ENCODE measurements around the gene CLUH.

The CLUH gene

DNA sequence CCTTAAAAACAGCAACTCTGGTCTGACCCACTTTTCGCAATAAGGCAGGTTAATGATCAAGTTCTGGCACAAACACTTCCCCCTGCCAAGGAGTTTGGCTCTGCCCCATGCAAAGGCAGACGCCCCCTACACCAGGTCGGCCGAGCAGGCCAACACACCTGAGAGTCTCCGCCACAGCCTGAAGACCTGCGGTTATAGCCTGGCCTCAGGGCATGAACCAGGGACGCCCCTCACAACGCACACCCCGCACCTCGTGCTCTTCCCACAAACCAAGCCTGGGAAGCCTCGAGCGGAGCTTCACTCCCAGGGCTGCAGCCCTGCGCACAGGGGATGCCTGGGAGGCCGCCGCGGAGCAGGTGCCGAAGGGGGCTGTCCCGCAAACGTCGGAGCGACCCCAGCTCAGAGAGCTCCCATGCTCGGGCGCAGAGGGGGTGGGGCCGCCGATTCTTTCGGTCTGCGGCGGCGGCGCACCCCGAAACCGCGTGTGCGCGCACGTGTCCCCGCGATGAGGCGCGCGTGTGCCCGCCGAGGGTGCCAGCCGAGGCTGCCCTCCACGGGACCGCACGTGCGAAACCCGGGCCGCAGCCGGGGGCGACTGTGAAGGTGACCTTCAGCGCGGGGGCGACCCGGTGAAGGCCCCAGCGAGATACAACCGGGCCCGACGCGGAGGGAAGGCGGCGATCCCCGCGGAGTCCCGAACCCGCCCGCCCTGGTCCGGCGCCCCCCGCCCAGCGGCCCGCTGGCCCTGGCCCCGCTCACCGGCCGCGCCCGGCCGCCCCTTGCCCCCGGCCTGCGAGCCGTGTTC is 559 bp downstream of the CLUH start (continued):
- TF ChIP-seq ZBTB17 (tag by site-specific recombination; IDR thresholded peaks at IDR 0.05), result peak; percentile 50; the same call in 1 of the 2 replicates
- TF ChIP-seq ZNF701 (tag by site-specific recombination; IDR thresholded peaks at IDR 0.05), result no peak
- TF ChIP-seq YY1 (tag by site-specific recombination; IDR thresholded peaks at IDR 0.05), result no peak
- TF ChIP-seq, protein P1, sequence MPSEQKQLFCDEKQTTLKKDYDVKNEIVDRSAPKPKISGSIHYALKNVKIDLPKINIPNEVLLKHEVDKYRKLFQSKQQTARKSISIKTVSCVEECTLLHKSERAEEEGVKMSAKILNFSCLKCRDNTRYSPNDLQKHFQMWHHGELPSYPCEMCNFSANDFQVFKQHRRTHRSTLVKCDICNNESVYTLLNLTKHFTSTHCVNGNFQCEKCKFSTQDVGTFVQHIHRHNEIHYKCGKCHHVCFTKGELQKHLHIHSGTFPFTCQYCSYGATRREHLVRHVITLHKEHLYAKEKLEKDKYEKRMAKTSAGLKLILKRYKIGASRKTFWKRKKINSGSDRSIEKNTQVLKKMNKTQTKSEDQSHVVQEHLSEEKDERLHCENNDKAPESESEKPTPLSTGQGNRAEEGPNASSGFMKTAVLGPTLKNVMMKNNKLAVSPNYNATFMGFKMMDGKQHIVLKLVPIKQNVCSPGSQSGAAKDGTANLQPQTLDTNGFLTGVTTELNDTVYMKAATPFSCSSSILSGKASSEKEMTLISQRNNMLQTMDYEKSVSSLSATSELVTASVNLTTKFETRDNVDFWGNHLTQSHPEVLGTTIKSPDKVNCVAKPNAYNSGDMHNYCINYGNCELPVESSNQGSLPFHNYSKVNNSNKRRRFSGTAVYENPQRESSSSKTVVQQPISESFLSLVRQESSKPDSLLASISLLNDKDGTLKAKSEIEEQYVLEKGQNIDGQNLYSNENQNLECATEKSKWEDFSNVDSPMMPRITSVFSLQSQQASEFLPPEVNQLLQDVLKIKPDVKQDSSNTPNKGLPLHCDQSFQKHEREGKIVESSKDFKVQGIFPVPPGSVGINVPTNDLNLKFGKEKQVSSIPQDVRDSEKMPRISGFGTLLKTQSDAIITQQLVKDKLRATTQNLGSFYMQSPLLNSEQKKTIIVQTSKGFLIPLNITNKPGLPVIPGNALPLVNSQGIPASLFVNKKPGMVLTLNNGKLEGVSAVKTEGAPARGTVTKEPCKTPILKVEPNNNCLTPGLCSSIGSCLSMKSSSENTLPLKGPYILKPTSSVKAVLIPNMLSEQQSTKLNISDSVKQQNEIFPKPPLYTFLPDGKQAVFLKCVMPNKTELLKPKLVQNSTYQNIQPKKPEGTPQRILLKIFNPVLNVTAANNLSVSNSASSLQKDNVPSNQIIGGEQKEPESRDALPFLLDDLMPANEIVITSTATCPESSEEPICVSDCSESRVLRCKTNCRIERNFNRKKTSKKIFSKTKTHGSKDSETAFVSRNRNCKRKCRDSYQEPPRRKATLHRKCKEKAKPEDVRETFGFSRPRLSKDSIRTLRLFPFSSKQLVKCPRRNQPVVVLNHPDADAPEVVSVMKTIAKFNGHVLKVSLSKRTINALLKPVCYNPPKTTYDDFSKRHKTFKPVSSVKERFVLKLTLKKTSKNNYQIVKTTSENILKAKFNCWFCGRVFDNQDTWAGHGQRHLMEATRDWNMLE (tag by site-specific recombination; conservative IDR thresholded peaks at IDR 0.05; ENCODE audit: low read depth), result no peak
- no peak for TF ChIP-seq ZNF549 (tag by site-specific recombination; IDR thresholded peaks at IDR 0.05)
- no peak for TF ChIP-seq ZNF792 (tag by site-specific recombination; IDR thresholded peaks at IDR 0.05)
- TF ChIP-seq, protein P2, sequence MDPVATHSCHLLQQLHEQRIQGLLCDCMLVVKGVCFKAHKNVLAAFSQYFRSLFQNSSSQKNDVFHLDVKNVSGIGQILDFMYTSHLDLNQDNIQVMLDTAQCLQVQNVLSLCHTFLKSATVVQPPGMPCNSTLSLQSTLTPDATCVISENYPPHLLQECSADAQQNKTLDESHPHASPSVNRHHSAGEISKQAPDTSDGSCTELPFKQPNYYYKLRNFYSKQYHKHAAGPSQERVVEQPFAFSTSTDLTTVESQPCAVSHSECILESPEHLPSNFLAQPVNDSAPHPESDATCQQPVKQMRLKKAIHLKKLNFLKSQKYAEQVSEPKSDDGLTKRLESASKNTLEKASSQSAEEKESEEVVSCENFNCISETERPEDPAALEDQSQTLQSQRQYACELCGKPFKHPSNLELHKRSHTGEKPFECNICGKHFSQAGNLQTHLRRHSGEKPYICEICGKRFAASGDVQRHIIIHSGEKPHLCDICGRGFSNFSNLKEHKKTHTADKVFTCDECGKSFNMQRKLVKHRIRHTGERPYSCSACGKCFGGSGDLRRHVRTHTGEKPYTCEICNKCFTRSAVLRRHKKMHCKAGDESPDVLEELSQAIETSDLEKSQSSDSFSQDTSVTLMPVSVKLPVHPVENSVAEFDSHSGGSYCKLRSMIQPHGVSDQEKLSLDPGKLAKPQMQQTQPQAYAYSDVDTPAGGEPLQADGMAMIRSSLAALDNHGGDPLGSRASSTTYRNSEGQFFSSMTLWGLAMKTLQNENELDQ (tag by site-specific recombination; IDR thresholded peaks at IDR 0.05; ENCODE audit: low read depth), result no peak
- peak; percentile 42 for TF ChIP-seq KLF9 (tag by site-specific recombination; IDR thresholded peaks at IDR 0.05; ENCODE audit: low read depth)
- TF ChIP-seq ZFP3 (tag by site-specific recombination; IDR thresholded peaks at IDR 0.05; ENCODE audit: low read depth), result no peak
- TF ChIP-seq SETDB1 (IDR thresholded peaks at IDR 0.05; ENCODE audit: insufficient read length, low read length), result no peak
- TF ChIP-seq ZSCAN23 (tag by site-specific recombination; IDR thresholded peaks at IDR 0.05), result no peak
- TF ChIP-seq ZBTB21 (tag by site-specific recombination; IDR thresholded peaks at IDR 0.05), result no peak
- TF ChIP-seq ZNF514 (tag by site-specific recombination; IDR thresholded peaks at IDR 0.05), result no peak
- TF ChIP-seq, protein P3, sequence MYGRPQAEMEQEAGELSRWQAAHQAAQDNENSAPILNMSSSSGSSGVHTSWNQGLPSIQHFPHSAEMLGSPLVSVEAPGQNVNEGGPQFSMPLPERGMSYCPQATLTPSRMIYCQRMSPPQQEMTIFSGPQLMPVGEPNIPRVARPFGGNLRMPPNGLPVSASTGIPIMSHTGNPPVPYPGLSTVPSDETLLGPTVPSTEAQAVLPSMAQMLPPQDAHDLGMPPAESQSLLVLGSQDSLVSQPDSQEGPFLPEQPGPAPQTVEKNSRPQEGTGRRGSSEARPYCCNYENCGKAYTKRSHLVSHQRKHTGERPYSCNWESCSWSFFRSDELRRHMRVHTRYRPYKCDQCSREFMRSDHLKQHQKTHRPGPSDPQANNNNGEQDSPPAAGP (tag by site-specific recombination; IDR thresholded peaks at IDR 0.05), result no peak
- no peak; the same call in none of the 2 replicates for TF ChIP-seq GLIS1 (tag by site-specific recombination; IDR thresholded peaks at IDR 0.05)
- peak; percentile 61; the same call in 1 of the 2 replicates for TF ChIP-seq ZNF600 (tag by site-specific recombination; IDR thresholded peaks at IDR 0.05)
- no peak for TF ChIP-seq OSR2 (tag by site-specific recombination; IDR thresholded peaks at IDR 0.05)
- no peak for TF ChIP-seq ZNF274 (IDR thresholded peaks at IDR 0.05; ENCODE audit: low read length)
- no peak for TF ChIP-seq ZNF274 (tag by site-specific recombination; IDR thresholded peaks at IDR 0.05; ENCODE audit: borderline replicate concordance)
- no peak for TF ChIP-seq ZNF223 (tag by site-specific recombination; IDR thresholded peaks at IDR 0.05)
- no peak for TF ChIP-seq SP2 (tag by site-specific recombination; IDR thresholded peaks at IDR 0.05)
- TF ChIP-seq EGR2 (tag by site-specific recombination; IDR thresholded peaks at IDR 0.05; ENCODE audit: low read depth), result no peak
- TF ChIP-seq ZNF350 (tag by site-specific recombination; IDR thresholded peaks at IDR 0.05), result no peak
- no peak for TF ChIP-seq BCL11B (tag by site-specific recombination; IDR thresholded peaks at IDR 0.05; ENCODE audit: low read depth)
- no peak for TF ChIP-seq ZNF2 (tag by site-specific recombination; IDR thresholded peaks at IDR 0.05)
- TF ChIP-seq GFI1B (tag by site-specific recombination; IDR thresholded peaks at IDR 0.05), result no peak
- TF ChIP-seq GLI2 (tag by site-specific recombination; IDR thresholded peaks at IDR 0.05; ENCODE audit: borderline replicate concordance, low read depth), result no peak
- no peak for TF ChIP-seq ZNF16 (tag by site-specific recombination; IDR thresholded peaks at IDR 0.05; ENCODE audit: low read depth)
- TF ChIP-seq ZNF140 (tag by site-specific recombination; IDR thresholded peaks at IDR 0.05), result no peak
- TF ChIP-seq ZNF138 (tag by site-specific recombination; IDR thresholded peaks at IDR 0.05; ENCODE audit: borderline replicate concordance), result no peak
- no peak for TF ChIP-seq ZNF529 (tag by site-specific recombination; IDR thresholded peaks at IDR 0.05; ENCODE audit: insufficient replicate concordance)
